DMS 273 (cell line): Measurements from ENCODE around the gene RRP7A.
"Not testable (repeated sequence)": the region's sequence is repeated elsewhere in the genome, so short reads cannot be mapped to it uniquely, and the experiment has no call there.

Experiments used
- DNase-seq: peaks from one replicate; lab custom pipeline; 2025; ENCODE audit not compliant: unreplicated experiment; lab: John Stamatoyannopoulos, UW

Gene RRP7A

GRCh38 chr22:42500161-42500835, 19.3 kb downstream of the RRP7A start:
- no peak for DNase-seq

DNA sequence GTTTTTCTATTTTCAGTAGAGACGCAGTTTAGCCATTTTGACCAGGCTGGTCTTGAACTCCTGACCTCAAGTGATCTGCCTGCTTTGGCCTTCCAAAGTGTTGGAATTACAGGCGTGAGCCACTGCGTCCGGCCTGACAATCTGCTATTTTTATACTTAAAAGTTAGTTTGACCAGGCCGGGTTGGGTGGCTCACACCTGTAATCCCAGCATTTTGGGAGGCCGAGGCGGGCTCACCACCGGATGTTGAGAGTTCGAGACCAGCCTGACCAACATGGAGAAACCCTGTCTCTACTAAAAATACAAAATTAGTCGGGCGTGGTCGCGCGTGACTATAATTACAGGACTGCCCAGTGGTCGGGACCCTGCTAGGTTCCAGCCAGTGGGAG, 19.8 kb downstream of the RRP7A start:
- DNase-seq: not testable (repeated sequence)

- DNase-seq: not testable (repeated sequence)
Observed at GRCh38 chr22:42495533-42496141, 24.0 kb downstream of the RRP7A start.

- DNase-seq: no peak
Observed at GRCh38 chr22:42493393-42493792, 26.2 kb downstream of the RRP7A start.

- no peak for DNase-seq
Observed at GRCh38 chr22:42492323-42492690, 27.3 kb downstream of the RRP7A start.

DNA sequence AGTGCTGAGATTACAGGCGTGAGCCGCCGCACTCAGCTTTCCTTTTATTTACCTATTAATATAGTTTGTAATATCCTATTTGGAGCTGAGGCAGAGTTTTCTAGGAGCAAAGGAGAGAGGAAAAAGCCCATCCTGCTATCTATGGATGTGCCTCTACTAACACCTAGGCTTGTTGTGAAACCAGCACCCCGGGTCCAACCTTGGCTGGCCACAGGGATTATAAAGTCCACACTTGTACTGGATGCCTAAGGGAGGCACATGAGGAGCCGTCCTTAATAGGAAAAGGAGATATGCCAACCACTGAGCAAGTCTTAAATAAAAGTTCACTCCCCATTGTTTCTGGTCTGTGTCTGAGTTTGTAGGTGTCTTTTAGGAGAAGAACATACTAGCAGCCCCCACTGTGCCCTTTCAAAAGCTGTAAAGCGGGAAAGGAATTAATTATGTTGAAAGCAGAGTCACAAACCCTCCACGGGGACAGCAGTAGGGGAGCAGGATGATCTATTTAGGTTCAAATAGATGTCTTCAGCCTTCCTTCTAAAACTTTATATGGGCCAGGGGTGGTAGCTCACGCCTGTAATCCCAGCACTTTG, 29.3 kb downstream of the RRP7A start:
- DNase-seq: no peak

DNA sequence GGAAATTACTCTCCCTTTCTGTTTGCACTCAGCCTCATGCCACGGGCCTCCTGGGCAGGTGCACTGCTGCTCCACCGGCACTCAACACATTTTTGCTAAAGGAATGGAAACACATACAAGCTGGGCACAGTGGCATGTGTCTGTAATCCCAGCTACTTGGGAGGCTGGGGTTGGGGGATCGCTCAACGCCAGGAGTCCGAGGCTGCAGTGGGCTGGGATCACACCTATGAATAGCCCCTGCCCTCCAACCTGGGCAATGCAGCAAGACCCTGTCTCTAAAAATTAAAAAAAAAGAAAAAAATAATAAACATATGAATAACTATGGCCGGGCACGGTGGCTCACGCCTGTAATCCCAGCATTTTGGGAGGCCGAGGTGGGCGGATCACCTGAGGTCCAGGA, 30.6 kb downstream of the RRP7A start:
- no peak for DNase-seq

GRCh38 chr22:42484506-42484905, 35.1 kb downstream of the RRP7A start:
- DNase-seq: no peak

DNA sequence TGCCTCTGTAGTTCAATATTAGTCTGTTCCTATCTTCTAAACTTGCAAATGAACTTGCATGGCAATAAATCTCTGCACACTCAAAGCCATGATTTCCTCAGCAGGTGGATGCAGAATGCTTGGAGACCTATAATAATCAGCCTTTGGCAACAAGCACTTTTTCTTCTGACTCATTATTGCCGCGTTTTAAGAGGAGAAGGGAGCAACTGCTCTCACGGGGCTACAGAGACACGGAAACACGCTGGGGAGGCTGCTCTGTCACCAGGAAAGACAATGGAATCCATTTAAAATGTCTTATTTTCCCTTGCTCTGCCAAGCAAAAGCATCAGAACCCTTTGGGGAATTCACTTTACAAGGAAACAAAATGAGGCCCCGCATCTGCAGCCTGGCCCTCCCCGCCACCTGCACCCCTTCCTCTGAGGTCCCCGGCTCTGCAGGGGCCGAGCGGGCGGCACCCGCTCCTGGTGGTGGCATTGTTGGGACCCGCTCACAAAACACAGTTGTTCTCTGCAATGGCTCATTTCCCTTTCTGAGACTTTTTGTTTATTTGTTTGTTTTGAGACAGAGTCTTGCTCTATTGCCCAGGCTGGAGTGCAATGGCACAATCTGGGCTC, 35.9 kb downstream of the RRP7A start:
- DNase-seq: not testable (repeated sequence)

DNA sequence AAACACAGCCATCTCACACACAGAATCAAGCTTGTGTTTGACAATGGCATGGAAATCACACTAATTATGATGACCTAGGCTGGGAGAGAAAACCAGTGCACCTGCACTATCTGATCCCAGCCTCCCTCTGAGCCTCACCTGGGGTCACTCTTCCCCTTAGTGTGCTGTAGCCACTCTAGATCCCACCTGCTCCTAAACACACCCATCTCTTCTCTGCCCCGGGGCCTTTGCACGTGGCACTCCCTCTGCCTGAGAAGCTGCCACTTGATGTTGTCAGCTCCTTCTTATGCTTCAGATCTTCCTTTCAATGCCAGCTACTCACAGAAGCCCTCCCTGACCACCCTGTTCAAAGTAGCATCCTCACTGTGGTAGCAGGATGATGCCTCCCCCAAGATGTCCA, 44.5 kb downstream of the RRP7A start:
- no peak for DNase-seq

- peak; percentile 74 for DNase-seq
Observed at GRCh38 chr22:42473484-42474193, 46.0 kb downstream of the RRP7A start.

DNA sequence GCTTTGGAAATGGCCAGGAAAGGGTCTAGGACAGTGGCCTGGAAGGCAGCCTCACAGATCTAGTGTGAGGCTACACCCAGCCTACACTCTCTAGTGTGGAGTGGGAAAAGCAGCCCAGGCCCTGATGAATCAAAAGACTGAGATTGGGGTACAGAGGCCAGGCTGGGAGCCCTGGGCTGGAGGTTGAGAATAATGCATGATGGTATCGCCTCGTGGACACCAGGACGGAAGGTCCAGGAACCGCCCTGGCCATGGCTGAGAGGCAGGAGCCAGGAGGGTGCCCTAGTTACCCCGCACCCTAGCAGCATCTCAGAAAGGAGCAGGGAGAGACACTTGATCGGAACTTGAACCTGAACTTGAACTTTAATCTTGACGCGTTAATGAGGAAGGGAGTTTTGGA, 46.9 kb downstream of the RRP7A start:
- no peak for DNase-seq

DNA sequence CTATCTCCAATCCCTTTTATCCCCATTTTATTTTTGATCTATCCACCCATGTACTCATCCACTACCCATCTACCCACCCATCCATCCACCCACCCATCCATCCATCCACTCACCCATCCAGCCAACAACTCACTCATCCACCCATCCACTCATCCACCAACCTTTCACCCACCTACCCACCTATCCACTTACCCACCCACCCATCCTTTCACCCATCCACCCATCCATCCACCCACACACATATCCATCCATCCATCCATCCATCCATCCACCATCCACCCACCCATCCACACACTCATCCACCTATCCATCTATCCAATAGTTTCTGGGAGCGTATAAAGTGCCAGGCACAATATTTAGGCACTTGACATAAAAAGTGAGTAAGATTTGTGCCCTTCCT, 48.2 kb downstream of the RRP7A start:
- no peak for DNase-seq

DNA sequence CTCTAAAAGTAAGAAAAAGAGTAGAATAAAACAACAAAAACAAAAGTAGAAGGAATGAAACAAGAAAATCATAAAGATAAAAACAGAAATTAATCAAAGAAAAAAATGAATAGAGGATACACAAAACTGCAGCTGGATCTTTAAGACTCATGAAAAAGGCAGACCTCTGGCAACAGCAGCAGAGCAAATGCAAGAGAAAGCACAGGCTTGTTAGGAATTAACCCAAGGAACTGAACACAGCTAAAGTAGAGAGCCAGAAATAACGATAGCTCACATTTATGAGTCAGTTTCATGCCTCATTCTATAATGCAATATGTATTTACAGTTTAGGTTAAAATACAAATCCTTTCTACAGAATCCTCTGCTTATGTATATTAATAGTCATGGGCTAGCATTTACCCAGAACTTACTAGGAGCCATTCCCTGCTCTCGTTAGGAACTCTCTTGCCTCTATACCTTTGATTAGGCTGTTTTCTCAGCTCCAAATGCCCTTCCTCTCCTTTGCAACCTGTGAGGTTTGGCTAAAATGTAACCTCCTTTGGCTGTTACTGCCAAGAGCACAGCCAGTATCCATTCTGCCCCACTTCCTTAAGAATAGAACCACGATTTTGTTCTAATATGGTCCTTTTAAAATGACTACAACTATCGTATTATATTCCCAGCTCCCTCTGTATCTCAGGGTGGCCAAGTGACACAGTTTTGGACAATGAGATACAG, 49.1 kb downstream of the RRP7A start:
- DNase-seq: no peak

- DNase-seq: no peak
Observed at GRCh38 chr22:42468841-42469240, 50.8 kb downstream of the RRP7A start.

GRCh38 chr22:42462016-42462415, 57.6 kb downstream of the RRP7A start:
- no peak for DNase-seq

DNA sequence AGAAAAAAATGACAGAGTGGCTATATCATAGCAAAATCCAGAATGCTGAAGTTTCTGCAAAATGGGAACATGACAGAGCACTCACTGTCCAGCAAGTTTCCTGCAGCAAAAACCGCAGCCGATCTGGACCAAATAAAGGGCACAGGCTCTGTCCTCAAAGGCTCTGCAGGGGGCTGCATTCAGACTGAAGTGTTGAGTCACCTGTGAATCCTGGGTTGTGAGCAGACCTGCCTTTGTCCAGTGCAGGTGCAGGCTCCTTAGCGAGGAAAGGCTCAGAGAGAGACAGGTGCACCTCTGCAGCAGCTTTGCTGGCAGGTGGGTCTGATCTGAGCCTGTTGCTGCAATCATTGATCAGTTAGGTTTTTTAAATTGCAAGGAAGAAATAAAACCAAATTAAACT, 58.1 kb downstream of the RRP7A start:
- no peak for DNase-seq
